ENCODE data around the gene SYT3. TPM values are rescaled to one million over a fixed set of nuclear protein-coding genes. Genes with fewer than 3 reads are reported as not detected.
"Not testable (repeated sequence)": the region's sequence is repeated elsewhere in the genome, so short reads cannot be mapped to it uniquely, and the experiment has no call there.

Gene SYT3
- total RNA-seq, 1 experiment from 2014 or later, result 1.8 TPM

DNA sequence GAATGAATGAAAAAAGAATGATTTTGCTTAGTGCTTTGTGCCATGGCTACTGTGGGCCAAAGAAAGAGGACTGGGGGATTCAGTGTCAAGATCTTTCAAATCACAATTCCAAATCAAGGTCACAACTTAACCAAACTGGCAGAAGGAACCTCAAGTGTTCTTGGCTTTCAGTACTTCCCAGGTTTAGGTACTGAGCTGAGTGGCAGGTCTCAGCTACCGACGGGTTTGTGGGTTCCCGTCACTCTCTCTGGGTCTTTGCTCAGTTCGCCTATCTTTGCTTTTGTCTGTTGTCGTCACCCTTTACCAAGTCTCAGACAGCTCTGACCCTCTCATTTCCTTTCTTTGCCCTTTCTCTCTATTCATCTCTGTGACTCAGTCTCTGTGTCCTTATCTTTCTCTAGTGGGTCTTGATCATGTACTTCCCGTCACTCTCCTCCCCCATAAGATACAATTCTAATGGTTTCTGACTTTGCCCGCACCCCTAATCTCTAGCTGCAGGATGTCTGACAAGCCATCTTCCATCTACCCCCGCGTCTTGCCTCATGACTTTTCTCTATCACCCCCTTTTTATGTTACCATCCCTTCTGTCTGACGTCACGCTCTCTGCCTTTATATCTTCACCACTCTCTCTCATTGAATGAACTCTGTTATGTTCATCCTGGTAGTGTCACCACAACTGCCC lies 38.1 kb downstream of the SYT3 start:
- POLR2A ChIA-PET (ENCODE audit: low non-redundant PET), result interaction anchor here (0.6 kb wide), 1 partner anchor 69 kb away, joined by 4 read pairs; no protein-coding TSS in a partner anchor
- CTCF ChIA-PET, result no interaction called here
- no peak for DNase-seq (ENCODE audit: low spot score)
- H3K27ac ChIP-seq (ENCODE audit: low read depth, low read length, poor library complexity, severe bottlenecking), result no peak overlapping the region
- no peaks in the 10 kb centered on the region for H3K9me3 ChIP-seq (ENCODE audit: low read depth, low read length, poor library complexity, severe bottlenecking)
- no peak overlapping the region for H3K4me3 ChIP-seq (ENCODE audit: low read depth, low read length, poor library complexity, severe bottlenecking)
- intact Hi-C loops (cut with micrococcal nuclease; ENCODE audit: unreplicated experiment), result no loop called here
- no peaks in the 10 kb centered on the region for H3K36me3 ChIP-seq (ENCODE audit: insufficient read depth, low read length, poor library complexity, severe bottlenecking)
- TF ChIP-seq EZH2 (IDR thresholded peaks at IDR 0.05; ENCODE audit: borderline replicate concordance, low read depth, low read length, poor library complexity, severe bottlenecking), result no peak
- TF ChIP-seq, protein P1, sequence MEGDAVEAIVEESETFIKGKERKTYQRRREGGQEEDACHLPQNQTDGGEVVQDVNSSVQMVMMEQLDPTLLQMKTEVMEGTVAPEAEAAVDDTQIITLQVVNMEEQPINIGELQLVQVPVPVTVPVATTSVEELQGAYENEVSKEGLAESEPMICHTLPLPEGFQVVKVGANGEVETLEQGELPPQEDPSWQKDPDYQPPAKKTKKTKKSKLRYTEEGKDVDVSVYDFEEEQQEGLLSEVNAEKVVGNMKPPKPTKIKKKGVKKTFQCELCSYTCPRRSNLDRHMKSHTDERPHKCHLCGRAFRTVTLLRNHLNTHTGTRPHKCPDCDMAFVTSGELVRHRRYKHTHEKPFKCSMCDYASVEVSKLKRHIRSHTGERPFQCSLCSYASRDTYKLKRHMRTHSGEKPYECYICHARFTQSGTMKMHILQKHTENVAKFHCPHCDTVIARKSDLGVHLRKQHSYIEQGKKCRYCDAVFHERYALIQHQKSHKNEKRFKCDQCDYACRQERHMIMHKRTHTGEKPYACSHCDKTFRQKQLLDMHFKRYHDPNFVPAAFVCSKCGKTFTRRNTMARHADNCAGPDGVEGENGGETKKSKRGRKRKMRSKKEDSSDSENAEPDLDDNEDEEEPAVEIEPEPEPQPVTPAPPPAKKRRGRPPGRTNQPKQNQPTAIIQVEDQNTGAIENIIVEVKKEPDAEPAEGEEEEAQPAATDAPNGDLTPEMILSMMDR (conservative IDR thresholded peaks at IDR 0.05; ENCODE audit: low read depth, low read length), result no peak
- no TSS peak for BruUV-seq (replicated peaks)
- H3K27me3 ChIP-seq (replicated peaks; ENCODE audit: insufficient read depth, low read depth, low read length, poor library complexity), result peaks cover 9% of the 10 kb centered on the region
- H3K4me1 ChIP-seq (ENCODE audit: insufficient read depth, low read length, poor library complexity, severe bottlenecking), result no peaks in the 10 kb centered on the region

DNA sequence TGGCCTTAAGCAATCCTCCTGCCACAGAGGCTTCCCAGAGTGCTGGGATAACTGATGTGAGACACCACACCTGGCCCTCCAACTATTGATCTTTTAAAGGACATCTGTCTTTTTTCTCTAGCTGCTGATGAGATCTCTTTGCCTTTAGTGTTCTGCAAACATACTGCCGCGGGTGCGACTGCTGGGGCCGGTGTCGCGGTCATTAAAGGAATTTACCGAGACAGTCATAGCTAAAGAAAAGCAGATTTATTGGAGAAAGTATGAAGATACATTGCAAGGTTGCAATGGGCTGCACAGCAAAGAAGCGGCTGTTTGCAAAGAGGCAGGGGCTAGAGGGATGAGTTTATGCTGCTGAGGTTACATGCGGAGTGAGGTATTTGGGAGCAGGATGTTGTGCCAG lies 40.3 kb downstream of the SYT3 start:
- no TSS peak for BruUV-seq (replicated peaks)
- no peak for DNase-seq (ENCODE audit: low spot score)
- POLR2A ChIA-PET (ENCODE audit: low non-redundant PET), result no interaction called here
- no peak overlapping the region for H3K27ac ChIP-seq (ENCODE audit: low read depth, low read length, poor library complexity, severe bottlenecking)
- TF ChIP-seq, protein P1 (conservative IDR thresholded peaks at IDR 0.05; ENCODE audit: low read depth, low read length), result no peak
- TF ChIP-seq EZH2 (IDR thresholded peaks at IDR 0.05; ENCODE audit: borderline replicate concordance, low read depth, low read length, poor library complexity, severe bottlenecking), result no peak
- intact Hi-C loops (cut with micrococcal nuclease; ENCODE audit: unreplicated experiment), result no loop called here
- no peaks in the 10 kb centered on the region for H3K36me3 ChIP-seq (ENCODE audit: insufficient read depth, low read length, poor library complexity, severe bottlenecking)
- no peaks in the 10 kb centered on the region for H3K9me3 ChIP-seq (ENCODE audit: low read depth, low read length, poor library complexity, severe bottlenecking)
- H3K27me3 ChIP-seq (replicated peaks; ENCODE audit: insufficient read depth, low read depth, low read length, poor library complexity), result peaks cover 9% of the 10 kb centered on the region
- H3K4me1 ChIP-seq (ENCODE audit: insufficient read depth, low read length, poor library complexity, severe bottlenecking), result no peaks in the 10 kb centered on the region
- CTCF ChIA-PET, result no interaction called here
- no peak overlapping the region for H3K4me3 ChIP-seq (ENCODE audit: low read depth, low read length, poor library complexity, severe bottlenecking)

DNA sequence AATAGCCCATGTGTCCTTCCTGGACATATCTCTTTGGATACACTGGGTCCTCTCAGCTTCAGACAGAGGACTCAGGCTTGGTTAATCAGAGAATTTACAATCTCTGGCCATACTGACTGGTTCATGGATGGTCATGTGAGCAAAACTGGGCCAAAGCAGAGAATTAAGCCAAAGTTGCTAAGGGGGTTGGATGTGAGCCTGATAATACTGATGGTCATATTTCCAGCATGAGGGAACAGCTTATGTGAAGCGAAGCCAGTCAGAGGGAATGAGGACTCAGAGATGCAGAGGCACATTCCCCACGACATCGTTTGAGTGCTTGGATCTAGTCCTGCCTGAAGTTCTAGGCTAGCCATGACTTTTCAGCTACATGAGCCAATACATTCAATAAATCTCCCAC lies 49.5 kb downstream of the SYT3 start:
- Histone ChIP-seq H3K36me3 (ENCODE audit: insufficient read depth, low read length, poor library complexity, severe bottlenecking) (no peaks in the 10 kb centered on the region), H3K4me1 (ENCODE audit: insufficient read depth, low read length, poor library complexity, severe bottlenecking) (no peaks in the 10 kb centered on the region), H3K9me3 (ENCODE audit: low read depth, low read length, poor library complexity, severe bottlenecking) (no peaks in the 10 kb centered on the region), H3K27ac (ENCODE audit: low read depth, low read length, poor library complexity, severe bottlenecking) (no peak overlapping the region), H3K4me3 (ENCODE audit: low read depth, low read length, poor library complexity, severe bottlenecking) (no peak overlapping the region), H3K27me3 (replicated peaks; ENCODE audit: insufficient read depth, low read depth, low read length, poor library complexity) (no peaks in the 10 kb centered on the region)
- POLR2A ChIA-PET (ENCODE audit: low non-redundant PET), result no interaction called here
- CTCF ChIA-PET, result no interaction called here
- TF ChIP-seq EZH2 (IDR thresholded peaks at IDR 0.05; ENCODE audit: borderline replicate concordance, low read depth, low read length, poor library complexity, severe bottlenecking), result no peak
- TF ChIP-seq, protein P1 (conservative IDR thresholded peaks at IDR 0.05; ENCODE audit: low read depth, low read length), result no peak
- DNase-seq (ENCODE audit: low spot score), result no peak
- intact Hi-C loops (cut with micrococcal nuclease; ENCODE audit: unreplicated experiment), result no loop called here
- BruUV-seq (replicated peaks), result no TSS peak

DNA sequence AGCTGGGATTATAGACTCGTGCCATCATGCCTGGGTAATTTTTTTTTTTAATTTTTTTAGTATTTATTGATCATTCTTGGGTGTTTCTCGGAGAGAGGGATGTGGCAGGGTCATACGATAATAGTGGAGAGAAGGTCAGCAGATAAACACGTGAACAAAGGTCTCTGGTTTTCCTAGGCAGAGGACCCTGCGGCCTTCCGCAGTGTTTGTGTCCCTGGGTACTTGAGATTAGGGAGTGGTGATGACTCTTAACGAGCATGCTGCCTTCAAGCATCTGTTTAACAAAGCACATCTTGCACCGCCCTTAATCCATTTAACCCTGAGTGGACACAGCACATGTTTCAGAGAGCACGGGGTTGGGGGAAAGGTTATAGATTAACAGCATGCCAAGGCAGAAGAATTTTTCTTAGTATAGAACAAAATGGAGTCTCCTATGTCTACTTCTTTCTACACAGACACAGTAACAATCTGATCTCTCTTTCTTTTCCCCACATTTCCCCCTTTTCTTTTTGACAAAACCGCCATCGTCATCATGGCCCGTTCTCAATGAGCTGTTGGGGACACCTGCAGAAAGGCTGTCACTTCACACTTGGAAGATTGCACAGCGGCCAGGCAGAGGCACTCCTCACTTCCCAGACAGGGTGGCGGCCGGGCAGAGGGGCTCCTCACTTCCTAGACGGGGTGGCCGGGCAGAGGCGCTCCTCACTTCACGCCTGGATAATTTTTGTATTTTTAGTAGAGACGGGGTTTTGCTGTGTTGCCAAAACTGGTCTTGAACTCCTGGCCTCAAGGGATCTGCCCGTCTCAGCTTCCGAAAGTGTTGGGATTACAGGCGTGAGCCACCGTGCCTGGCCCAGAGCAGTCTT lies 57.7 kb downstream of the SYT3 start:
- H3K27ac ChIP-seq (ENCODE audit: low read depth, low read length, poor library complexity, severe bottlenecking); H3K27me3 ChIP-seq (replicated peaks; ENCODE audit: insufficient read depth, low read depth, low read length, poor library complexity); DNase-seq (ENCODE audit: low spot score); POLR2A ChIA-PET (ENCODE audit: low non-redundant PET); H3K9me3 ChIP-seq (ENCODE audit: low read depth, low read length, poor library complexity, severe bottlenecking); CTCF ChIA-PET; H3K4me1 ChIP-seq (ENCODE audit: insufficient read depth, low read length, poor library complexity, severe bottlenecking); BruUV-seq (replicated peaks); H3K4me3 ChIP-seq (ENCODE audit: low read depth, low read length, poor library complexity, severe bottlenecking); intact Hi-C loops (cut with micrococcal nuclease; ENCODE audit: unreplicated experiment); H3K36me3 ChIP-seq (ENCODE audit: insufficient read depth, low read length, poor library complexity, severe bottlenecking): not testable (repeated sequence)
